Activated T-cell treated with anti-CD3 and anti-CD28 coated beads, Interleukin-2, amount 50 U/mL, for 72 hours (primary cell): ENCODE results near the gene GRID2. TPM values are rescaled to one million over a fixed set of nuclear protein-coding genes. Genes with fewer than 3 reads are reported as not detected.

Experiments used
- ATAC-seq, 2 donors: fragments of 150-1000 bp; cut with Tn5 transposase; replicated peaks in 1 of 2; 2 replicates each; pipeline ENCODE4 v1.10.0; 2021; ENCODE audit warnings: moderate library complexity in 2 of 2, mild to moderate bottlenecking in 1 of 2
- DNase-seq, 2 donors: peaks; one replicate each; pipeline ENCODE4 v3.0.0; 2021 to 2022; ENCODE audit warnings: mixed read lengths in 1 of 2
- H3K27ac Mint-ChIP-seq: one replicate; pipeline ENCODE4 v1.8.0; 2022; ENCODE audit warnings: mild to moderate bottlenecking, moderate library complexity, mixed read lengths
- H3K27me3 Mint-ChIP-seq: one replicate; pipeline ENCODE4 v1.8.0; 2022; ENCODE audit warnings: low read depth, mixed read lengths
- H3K36me3 Mint-ChIP-seq, 2 donors: one replicate each; pipeline ENCODE4 v1.8.0; 2022; ENCODE audit warnings: mixed read lengths in 2 of 2, mild to moderate bottlenecking in 1 of 2; ENCODE audit not compliant: insufficient read depth in 2 of 2
- H3K4me1 Mint-ChIP-seq: one replicate; pipeline ENCODE4 v1.8.0; 2022; ENCODE audit warnings: low read depth, mixed read lengths
- H3K4me3 Mint-ChIP-seq, 2 donors: one replicate each; pipeline ENCODE4 v1.8.0; 2022; ENCODE audit warnings: mild to moderate bottlenecking in 2 of 2, mixed read lengths in 2 of 2, moderate library complexity in 2 of 2
- H3K9me3 Mint-ChIP-seq, 2 donors: one replicate each; pipeline ENCODE4 v1.8.0; 2022; ENCODE audit warnings: mixed read lengths in 2 of 2
- total RNA-seq, 2 donors: library from RNA; stranded (reverse); gene quantifications; one replicate each; pipeline ENCODE4 v1.2.3, GENCODE V29; 2022

Gene GRID2
- total RNA-seq, 2 donors from 2014 or later = not detected

DNA sequence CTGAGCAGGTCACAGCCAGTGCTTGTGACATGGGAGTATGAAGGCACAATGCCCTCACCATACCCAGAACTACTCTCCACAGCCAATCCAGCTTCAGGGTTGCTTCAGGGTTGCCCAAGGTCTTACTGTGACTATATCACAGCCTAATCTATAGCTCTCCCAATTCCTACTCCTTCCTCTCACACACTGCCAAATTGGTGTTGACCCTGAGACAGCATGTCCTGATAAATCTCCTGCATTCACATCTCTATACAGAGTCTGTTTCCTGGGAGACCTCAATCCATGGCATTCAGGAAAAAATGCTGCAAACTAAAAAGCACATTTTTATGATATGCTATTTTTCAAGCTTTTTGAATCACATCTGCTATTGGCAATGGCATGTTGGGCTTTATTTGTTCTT, 456.7 kb downstream of the GRID2 start:
- H3K36me3 Mint-ChIP-seq = no peaks in the 10 kb centered on the region
- no peak for DNase-seq
- ATAC-seq = no peak
- H3K4me1 Mint-ChIP-seq = no peaks in the 10 kb centered on the region
- H3K9me3 Mint-ChIP-seq = peaks cover 1 to 6% of the 10 kb centered on the region in 2 donors
- no peak overlapping the region for H3K27ac Mint-ChIP-seq
- H3K4me3 Mint-ChIP-seq = no peak overlapping the region
- no peaks in the 10 kb centered on the region for H3K27me3 Mint-ChIP-seq

GRCh38 chr4:92776080-92776479, 472.3 kb downstream of the GRID2 start:
- DNase-seq = no peak
- H3K9me3 Mint-ChIP-seq = peaks cover 2 to 3% of the 10 kb centered on the region in 2 donors
- peaks cover 0 to 1% of the 10 kb centered on the region in 2 donors for H3K36me3 Mint-ChIP-seq
- H3K4me3 Mint-ChIP-seq = no peak overlapping the region
- H3K27me3 Mint-ChIP-seq = no peaks in the 10 kb centered on the region
- H3K4me1 Mint-ChIP-seq = no peaks in the 10 kb centered on the region
- H3K27ac Mint-ChIP-seq = no peak overlapping the region
- no peak for ATAC-seq

DNA sequence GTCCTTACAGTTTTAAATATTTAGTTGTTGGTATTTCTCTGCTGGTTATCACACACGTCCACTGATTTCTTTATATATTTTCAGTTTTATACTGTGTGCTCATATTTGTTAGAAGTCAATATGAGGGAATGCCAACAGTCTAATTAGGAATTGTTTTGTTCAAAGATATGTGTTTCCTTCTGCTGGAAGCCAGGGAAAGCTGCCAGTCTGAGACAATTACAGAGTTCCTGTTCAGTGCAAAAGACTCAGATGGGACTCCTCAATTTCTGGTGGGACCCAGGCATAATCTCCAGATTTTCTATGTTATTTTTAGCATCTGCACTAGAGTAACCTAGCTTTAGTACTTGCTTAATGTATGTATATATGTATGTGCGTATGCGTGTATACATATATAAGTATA, 486.0 kb downstream of the GRID2 start:
- H3K4me1 Mint-ChIP-seq = no peaks in the 10 kb centered on the region
- no peak for DNase-seq

GRCh38 chr4:92791871-92792440, 488.2 kb downstream of the GRID2 start:
- Mint-ChIP-seq H3K4me1 (no peaks in the 10 kb centered on the region), H3K36me3 (no peaks in the 10 kb centered on the region)
- no peak for DNase-seq

More for the DNA sequence above, 486.0 kb downstream of the GRID2 start:
- Mint-ChIP-seq H3K9me3 (peaks cover 6 to 10% of the 10 kb centered on the region in 2 donors), H3K27ac (no peak overlapping the region), H3K27me3 (no peaks in the 10 kb centered on the region), H3K4me3 (no peak overlapping the region), H3K36me3 (no peaks in the 10 kb centered on the region)
- no peak for ATAC-seq

GRCh38 chr4:92809381-92809780, 505.6 kb downstream of the GRID2 start:
- no peak overlapping the region for H3K27ac Mint-ChIP-seq
- no peaks in the 10 kb centered on the region for H3K4me1 Mint-ChIP-seq
- DNase-seq = no peak
- no peak overlapping the region for H3K4me3 Mint-ChIP-seq
- no peak for ATAC-seq
- no peaks in the 10 kb centered on the region for H3K36me3 Mint-ChIP-seq
- H3K9me3 Mint-ChIP-seq = peaks cover 0 to 2% of the 10 kb centered on the region in 2 donors
- H3K27me3 Mint-ChIP-seq = no peaks in the 10 kb centered on the region

More at GRCh38 chr4:92791871-92792440, 488.2 kb downstream of the GRID2 start:
- H3K27me3 Mint-ChIP-seq = no peaks in the 10 kb centered on the region
- H3K9me3 Mint-ChIP-seq = peaks cover 7 to 10% of the 10 kb centered on the region in 2 donors
- ATAC-seq = no peak
- no peak overlapping the region for H3K4me3 Mint-ChIP-seq
- no peak overlapping the region for H3K27ac Mint-ChIP-seq

DNA sequence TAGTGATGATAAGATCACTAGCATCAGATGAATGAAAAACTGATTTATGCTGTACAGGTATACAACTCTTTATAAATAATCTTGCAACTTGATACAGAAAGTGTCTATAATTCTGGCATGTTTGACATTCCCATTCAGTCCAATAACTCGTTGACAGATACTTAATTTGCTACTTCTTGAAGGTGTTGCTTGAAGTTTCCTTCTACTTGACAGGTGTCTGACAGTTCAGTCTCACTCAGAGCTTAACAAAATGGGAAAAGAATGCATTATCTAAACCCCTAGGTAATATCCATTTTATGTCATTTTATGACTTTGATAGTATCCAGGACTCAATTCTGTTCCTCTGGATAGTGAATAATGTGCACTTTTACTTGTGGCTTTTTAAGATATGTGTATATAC, 508.9 kb downstream of the GRID2 start:
- Mint-ChIP-seq H3K4me3 (no peak overlapping the region), H3K4me1 (no peaks in the 10 kb centered on the region), H3K9me3 (peaks cover 0 to 2% of the 10 kb centered on the region in 2 donors), H3K27me3 (no peaks in the 10 kb centered on the region), H3K36me3 (no peaks in the 10 kb centered on the region), H3K27ac (no peak overlapping the region)
- no peak for ATAC-seq
- no peak for DNase-seq

DNA sequence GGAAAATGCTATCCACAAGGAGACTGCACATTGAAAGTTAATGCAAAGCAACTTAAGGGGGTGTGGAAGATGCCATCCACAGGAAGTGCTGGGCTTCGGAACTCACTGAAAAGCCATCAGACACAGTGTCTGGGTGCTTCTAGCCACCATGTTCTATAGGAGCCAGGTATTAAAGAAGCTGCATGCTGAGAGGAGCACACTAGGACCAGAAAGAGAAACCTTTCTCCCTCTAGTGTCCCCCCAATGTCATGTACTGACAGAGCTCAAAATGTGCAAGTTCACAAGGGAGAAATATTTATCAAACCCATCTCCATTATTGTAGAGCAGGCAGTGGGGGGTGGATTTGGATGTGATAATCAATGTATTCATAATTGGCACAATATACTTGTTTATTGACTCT, 510.9 kb downstream of the GRID2 start:
- Mint-ChIP-seq H3K36me3 (no peaks in the 10 kb centered on the region), H3K4me1 (no peaks in the 10 kb centered on the region), H3K27ac (no peak overlapping the region), H3K4me3 (no peak overlapping the region), H3K27me3 (no peaks in the 10 kb centered on the region), H3K9me3 (no peaks in the 10 kb centered on the region)
- DNase-seq = no peak
- ATAC-seq = no peak

DNA sequence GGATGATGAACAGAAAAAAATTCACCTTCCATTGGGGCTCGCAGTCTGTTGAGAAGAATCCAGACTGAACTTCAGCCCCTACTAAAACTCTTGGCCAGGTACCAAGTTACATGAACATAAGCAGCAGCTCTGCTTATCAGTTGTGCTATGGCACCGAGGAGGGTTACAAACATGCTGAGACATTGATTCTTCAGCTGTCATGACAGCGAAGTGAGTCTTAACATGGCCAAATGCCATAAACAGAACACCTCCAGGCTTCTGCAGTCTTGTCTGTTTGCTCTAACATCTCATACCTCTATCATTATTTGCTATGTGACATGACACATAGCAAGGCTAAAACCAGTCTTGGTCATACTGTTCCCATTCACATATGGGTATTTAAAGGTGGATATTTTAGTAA, 521.5 kb downstream of the GRID2 start:
- Mint-ChIP-seq H3K36me3 (no peaks in the 10 kb centered on the region), H3K27me3 (no peaks in the 10 kb centered on the region), H3K9me3 (peaks cover 0 to 3% of the 10 kb centered on the region in 2 donors), H3K4me3 (no peak overlapping the region), H3K4me1 (no peaks in the 10 kb centered on the region), H3K27ac (no peak overlapping the region)
- ATAC-seq (no peak), DNase-seq (no peak)

DNA sequence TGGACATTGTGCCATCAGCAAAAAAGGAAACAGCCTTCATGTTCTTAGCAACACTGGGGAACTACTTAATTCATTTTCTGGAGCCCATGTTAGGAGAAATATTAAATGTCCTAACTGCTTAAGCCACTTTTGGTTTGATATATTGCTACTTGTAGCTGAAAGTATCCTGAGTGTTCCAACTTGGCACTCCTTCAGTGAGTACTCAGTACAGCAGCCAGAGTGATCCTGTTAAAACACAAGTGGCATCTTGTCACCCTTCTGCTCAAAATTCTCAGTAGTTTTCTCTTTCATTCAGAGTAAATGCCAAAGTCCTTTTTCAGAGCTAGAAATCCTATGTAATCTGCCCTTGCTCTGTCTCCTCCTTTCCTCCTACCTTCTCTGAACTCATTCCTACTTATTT, 522.0 kb downstream of the GRID2 start:
- Mint-ChIP-seq H3K27ac (no peak overlapping the region), H3K4me3 (no peak overlapping the region), H3K36me3 (no peaks in the 10 kb centered on the region), H3K9me3 (peaks cover 0 to 3% of the 10 kb centered on the region in 2 donors), H3K27me3 (no peaks in the 10 kb centered on the region), H3K4me1 (no peaks in the 10 kb centered on the region)
- ATAC-seq (no peak), DNase-seq (no peak)

- ATAC-seq (no peak), DNase-seq (no peak)
- Mint-ChIP-seq H3K36me3 (no peaks in the 10 kb centered on the region), H3K4me3 (no peak overlapping the region), H3K27me3 (no peaks in the 10 kb centered on the region), H3K4me1 (no peaks in the 10 kb centered on the region), H3K27ac (no peak overlapping the region), H3K9me3 (peaks cover 2 to 4% of the 10 kb centered on the region in 2 donors)
Observed at GRCh38 chr4:92830771-92831170, 527.0 kb downstream of the GRID2 start.

DNA sequence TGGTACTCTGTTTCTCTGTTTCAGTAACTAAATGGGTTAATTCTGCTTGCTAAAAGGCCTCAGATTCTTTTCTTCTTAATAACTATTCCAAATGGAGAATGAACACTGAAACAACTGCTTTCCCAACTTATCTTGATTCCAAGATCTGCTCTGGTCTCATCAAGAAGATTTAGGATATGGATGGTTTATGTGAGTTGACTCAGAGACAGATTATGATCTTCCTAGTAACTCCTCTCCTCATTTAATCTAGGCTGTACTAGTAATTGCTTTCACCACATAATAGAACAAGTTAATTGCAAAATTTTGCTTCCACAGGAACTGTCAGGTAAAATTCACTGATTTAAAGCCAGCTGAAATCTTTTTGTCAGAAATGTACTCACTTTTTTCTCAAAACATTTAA, 537.1 kb downstream of the GRID2 start:
- Mint-ChIP-seq H3K9me3 (peaks cover 0 to 8% of the 10 kb centered on the region in 2 donors), H3K4me3 (no peak overlapping the region), H3K36me3 (no peaks in the 10 kb centered on the region), H3K27ac (no peak overlapping the region), H3K4me1 (no peaks in the 10 kb centered on the region), H3K27me3 (no peaks in the 10 kb centered on the region)
- ATAC-seq (no peak), DNase-seq (no peak)

DNA sequence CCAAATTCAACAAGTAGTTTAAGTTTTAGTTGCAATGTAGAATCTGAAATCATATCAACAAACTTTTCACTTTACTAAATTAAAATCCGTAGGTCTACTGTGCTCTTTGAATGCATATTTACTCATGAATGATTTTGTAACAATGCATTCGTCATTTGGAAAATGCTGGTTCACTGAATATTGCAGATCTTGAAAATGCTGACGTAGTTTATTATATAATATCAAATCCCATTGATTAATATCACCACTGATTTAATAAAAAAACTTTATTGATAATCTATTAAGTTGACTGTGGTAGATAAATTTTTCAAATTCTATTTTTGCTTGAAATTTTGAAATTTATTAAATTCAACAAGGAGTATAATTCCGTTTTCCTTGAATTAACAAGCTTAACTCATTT, 540.0 kb downstream of the GRID2 start:
- no peaks in the 10 kb centered on the region for H3K27me3 Mint-ChIP-seq
- peaks cover 8 to 10% of the 10 kb centered on the region in 2 donors for H3K9me3 Mint-ChIP-seq
- no peaks in the 10 kb centered on the region for H3K4me1 Mint-ChIP-seq
- H3K4me3 Mint-ChIP-seq = no peak overlapping the region
- H3K36me3 Mint-ChIP-seq = no peaks in the 10 kb centered on the region
- DNase-seq (no peak), ATAC-seq (no peak)
- H3K27ac Mint-ChIP-seq = no peak overlapping the region

DNA sequence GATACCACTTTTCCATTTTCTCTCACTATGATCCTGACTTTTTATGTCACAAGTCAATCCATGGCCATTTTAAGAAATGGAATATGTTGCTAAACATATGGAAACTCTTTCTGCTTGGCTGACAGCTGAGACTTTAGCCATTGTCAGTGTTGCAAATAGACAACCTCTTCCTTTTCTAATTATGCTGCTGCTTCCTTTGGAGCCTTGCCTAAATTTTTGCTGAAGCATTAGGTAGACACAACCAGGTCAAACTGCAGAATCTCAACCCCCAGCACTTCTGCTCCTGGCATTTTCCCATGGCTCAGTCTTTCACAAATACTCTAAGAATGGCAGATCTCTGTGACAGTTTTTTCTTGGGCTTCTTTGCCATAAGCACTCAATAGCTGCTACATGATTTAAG, 543.3 kb downstream of the GRID2 start:
- no peaks in the 10 kb centered on the region for H3K36me3 Mint-ChIP-seq
- ATAC-seq = no peak
- no peak overlapping the region for H3K4me3 Mint-ChIP-seq
- no peak for DNase-seq
- H3K27me3 Mint-ChIP-seq = no peaks in the 10 kb centered on the region
- no peak overlapping the region for H3K27ac Mint-ChIP-seq
- H3K4me1 Mint-ChIP-seq = no peaks in the 10 kb centered on the region
- H3K9me3 Mint-ChIP-seq = peaks cover 8 to 10% of the 10 kb centered on the region in 2 donors

- ATAC-seq = no peak
- Mint-ChIP-seq H3K27me3 (no peaks in the 10 kb centered on the region), H3K9me3 (peaks cover 4% of the 10 kb centered on the region in 2 donors), H3K36me3 (no peaks in the 10 kb centered on the region), H3K4me3 (no peak overlapping the region), H3K27ac (no peak overlapping the region), H3K4me1 (no peaks in the 10 kb centered on the region)
- no peak for DNase-seq
Observed at GRCh38 chr4:92862509-92862908, 558.7 kb downstream of the GRID2 start.
